HG03432 (cell line): ENCODE data around the gene LMBR1.

Experiments
- ATAC-seq: cut with Tn5 transposase; IDR thresholded peaks from one replicate; pipeline ENCODE4 v1.9.1; 2021; ENCODE audit warnings: mild to moderate bottlenecking, moderate library complexity; ENCODE audit not compliant: unreplicated experiment

Gene LMBR1

DNA sequence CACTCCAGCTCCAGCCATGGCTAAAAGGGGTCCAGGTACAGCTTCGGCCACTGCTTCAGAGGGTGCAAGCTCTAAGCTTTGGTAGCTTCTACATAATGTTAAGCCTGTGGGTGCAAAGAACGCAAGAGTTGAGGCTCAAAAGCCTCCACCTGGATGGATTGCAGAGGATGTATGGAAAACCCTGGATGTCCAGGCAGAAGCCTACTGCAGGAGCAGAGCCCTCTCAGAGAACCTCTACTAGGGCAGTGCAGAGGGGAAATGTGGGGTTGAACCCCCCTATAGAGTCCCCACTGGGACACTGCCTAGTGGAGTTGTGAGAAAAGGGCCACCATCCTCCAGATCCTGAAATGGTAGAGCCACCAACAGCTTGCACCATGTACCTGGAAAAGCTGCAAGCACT, 263.1 kb downstream of the LMBR1 start:
- no peak for ATAC-seq

DNA sequence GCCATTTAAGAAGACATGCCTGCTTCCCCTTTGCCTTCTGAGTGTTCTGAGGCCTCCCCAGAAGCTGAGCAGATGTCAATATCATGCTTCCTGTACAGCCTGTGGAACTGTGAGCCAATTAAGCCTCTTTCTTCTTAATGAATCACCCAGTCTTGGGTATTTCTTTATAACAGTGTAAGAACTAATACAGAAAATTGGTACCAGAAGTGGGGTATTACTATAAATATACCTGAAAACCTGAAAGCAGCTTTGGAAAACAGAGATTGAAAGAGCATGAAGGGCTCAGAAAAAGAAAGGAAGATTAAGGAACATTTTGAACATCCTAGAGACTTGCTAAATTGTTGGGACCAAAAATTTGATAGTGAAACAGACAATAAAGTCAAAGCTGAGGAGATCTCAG, 264.4 kb downstream of the LMBR1 start:
- ATAC-seq: no peak
